GM23338 (cell line): ENCODE results near the gene ITGA7. TPM values are rescaled to one million over a fixed set of nuclear protein-coding genes. Genes with fewer than 3 reads are reported as not detected.

Experiments
- ATAC-seq: fragments of 200-7000 bp; cut with Tn5 transposase; 3 replicates; pipeline ENCODE4 v1.9.1; 2020
- DNase-seq: peaks from one replicate; pipeline ENCODE4 v3.0.0-alpha.2; 2015; ENCODE audit warnings: low spot score
- H2AFZ ChIP-seq: fragments of 200-600 bp; sonication (generic); 2 replicates; pipeline ENCODE4 v1.8.0; 2016; ENCODE audit warnings: antibody characterized with exemption, mild to moderate bottlenecking, moderate library complexity
- H3F3A ChIP-seq: fragments of 200-600 bp; sonication (generic); replicated peaks from 2 replicates; pipeline ENCODE4 v1.8.0; 2017; ENCODE audit warnings: antibody characterized with exemption, mixed run types, low read depth
- H3K27ac ChIP-seq: fragments of 200-600 bp; sonication (generic); 2 replicates; pipeline ENCODE4 v1.6.1; 2016; ENCODE audit warnings: low read depth
- H3K27me3 ChIP-seq: fragments of 200-600 bp; sonication (generic); 2 replicates; pipeline ENCODE4 v1.8.0; 2016; ENCODE audit warnings: mild to moderate bottlenecking, mixed run types, moderate library complexity; ENCODE audit not compliant: insufficient read depth
- H3K36me3 ChIP-seq: fragments of 200-600 bp; sonication (generic); 2 replicates; pipeline ENCODE4 v1.8.0; 2016; ENCODE audit warnings: mild to moderate bottlenecking; ENCODE audit not compliant: insufficient read depth
- H3K4me1 ChIP-seq: fragments of 200-600 bp; sonication (generic); 2 replicates; pipeline ENCODE4 v1.8.0; 2016; ENCODE audit warnings: mild to moderate bottlenecking, moderate library complexity; ENCODE audit not compliant: insufficient read depth
- H3K4me2 ChIP-seq: fragments of 200-600 bp; sonication (generic); 2 replicates; pipeline ENCODE4 v1.7.1; 2017; ENCODE audit warnings: mixed run types
- H3K4me3 ChIP-seq: fragments of 200-600 bp; sonication (generic); 2 replicates; pipeline ENCODE4 v1.6.1; 2016; ENCODE audit warnings: mixed run types
- H3K79me2 ChIP-seq: fragments of 200-600 bp; sonication (generic); replicated peaks from 2 replicates; pipeline ENCODE4 v1.8.0; 2017; ENCODE audit warnings: mild to moderate bottlenecking; ENCODE audit not compliant: insufficient read depth
- H3K9me2 ChIP-seq: fragments of 200-600 bp; sonication (generic); 2 replicates; pipeline ENCODE4 v1.8.0; 2017; ENCODE audit not compliant: insufficient read depth
- H4K20me1 ChIP-seq: fragments of 200-600 bp; sonication (generic); replicated peaks from 2 replicates; pipeline ENCODE4 v1.8.0; 2017; ENCODE audit warnings: mild to moderate bottlenecking; ENCODE audit not compliant: insufficient read depth
- H3K27ac Mint-ChIP-seq: 2 replicates; pipeline ENCODE4 v1.8.0; 2020; ENCODE audit warnings: inconsistent platforms, mild to moderate bottlenecking, moderate library complexity, mixed read lengths
- H3K27me3 Mint-ChIP-seq: 3 replicates; pipeline ENCODE4 v1.8.0; 2022; ENCODE audit warnings: low read depth, mild to moderate bottlenecking, moderate library complexity, mixed read lengths, inconsistent platforms; ENCODE audit not compliant: insufficient read depth, poor library complexity
- H3K36me3 Mint-ChIP-seq: 3 replicates; pipeline ENCODE4 v1.8.0; 2021; ENCODE audit warnings: low read depth, mild to moderate bottlenecking, inconsistent platforms, moderate library complexity, mixed read lengths
- H3K4me1 Mint-ChIP-seq: 3 replicates; pipeline ENCODE4 v1.8.0; 2020; ENCODE audit warnings: mild to moderate bottlenecking, inconsistent platforms, mixed read lengths
- H3K4me3 Mint-ChIP-seq: 3 replicates; pipeline ENCODE4 v1.8.0; 2021; ENCODE audit warnings: moderate library complexity, mild to moderate bottlenecking, inconsistent platforms, mixed read lengths
- H3K9me3 Mint-ChIP-seq: 3 replicates; pipeline ENCODE4 v1.8.0; 2020; ENCODE audit warnings: moderate library complexity, mild to moderate bottlenecking, inconsistent platforms, mixed read lengths
- CTCF ChIP-seq, 2 experiments: fragments of 200-600 bp in 1 of 2; sonication (generic) in 1 of 2; conservative IDR thresholded peaks; 2 replicates each; pipeline versions ENCODE4 v1.5.1 to v1.6.1; 2016 to 2017; ENCODE audit warnings: antibody characterized with exemption in 2 of 2, low read depth in 2 of 2, mild to moderate bottlenecking in 2 of 2, moderate library complexity in 1 of 2
- EZH2 ChIP-seq: fragments of 200-600 bp; sonication (generic); IDR thresholded peaks from one replicate; pipeline ENCODE4 v1.8.0; 2017; ENCODE audit warnings: antibody characterized with exemption, mild to moderate bottlenecking, low read depth; ENCODE audit not compliant: unreplicated experiment
- EZH2phosphoT487 ChIP-seq: fragments of 200-600 bp; sonication (generic); IDR thresholded peaks from one replicate; pipeline ENCODE4 v1.8.1; 2018; ENCODE audit warnings: antibody characterized with exemption; ENCODE audit not compliant: unreplicated experiment
- JUNB ChIP-seq: IDR thresholded peaks from one replicate; pipeline ENCODE4 v1.6.1; 2016; ENCODE audit warnings: antibody characterized with exemption; ENCODE audit not compliant: unreplicated experiment
- NANOG ChIP-seq: IDR thresholded peaks from 2 replicates; pipeline ENCODE4 v1.6.1; 2016; ENCODE audit warnings: antibody characterized with exemption, borderline replicate concordance
- REST ChIP-seq: IDR thresholded peaks from one replicate; pipeline ENCODE4 v1.6.1; 2018; ENCODE audit warnings: antibody characterized with exemption; ENCODE audit not compliant: unreplicated experiment
- STAT1 ChIP-seq: IDR thresholded peaks from one replicate; pipeline ENCODE4 v1.6.1; 2016; ENCODE audit warnings: antibody characterized with exemption; ENCODE audit not compliant: unreplicated experiment
- ZNF114 ChIP-seq: fragments of 250-450 bp; sonication (Bioruptor Pico); IDR thresholded peaks from 2 replicates; pipeline ENCODE4 v1.5.0; 2020; ENCODE audit warnings: mild to moderate bottlenecking, moderate library complexity
- ZNF331 ChIP-seq: fragments of 250-450 bp; sonication (Bioruptor Pico); IDR thresholded peaks from 2 replicates; pipeline ENCODE4 v1.5.0; 2020; ENCODE audit warnings: low read depth, mild to moderate bottlenecking, moderate library complexity
- polyA plus RNA-seq: library from polyadenylated mRNA; unstranded; fragments of >200 nt; fragmentation: Nextera tagmentation; extraction: Ambion mirVana; gene quantifications from 2 replicates; pipeline ENCODE4 v1.2.1, GENCODE V29; 2016
- total RNA-seq: library from RNA; depleted of rRNA; stranded (reverse); fragments of >200 nt; shearing (Covaris generic); gene quantifications from 2 replicates; pipeline ENCODE4 v1.2.3, GENCODE V29; 2014

Gene ITGA7
- total and polyA plus RNA-seq, 2 experiments from 2014 or later, result 20.0 to 49.1 TPM

GRCh38 chr12:55688716-55689655, 18.7 kb downstream of the ITGA7 start:
- TF ChIP-seq STAT1, result no peak
- TF ChIP-seq NANOG, result no peak
- no peak for TF ChIP-seq REST
- no peak for TF ChIP-seq EZH2phosphoT487
- no peak for TF ChIP-seq ZNF331 (CRISPR knock-in tag)
- TF ChIP-seq CTCF (conservative IDR thresholded peaks at IDR 0.05; ENCODE audit: low read depth in 2 of 2), result no peak
- no peak for TF ChIP-seq EZH2
- no peak for TF ChIP-seq ZNF114 (CRISPR knock-in tag)
- no peak for TF ChIP-seq JUNB
- DNase-seq, result no peak
- Histone ChIP-seq H3K4me1 (no peaks in the 10 kb centered on the region), H3K4me3 (no peak overlapping the region), H3F3A (no peaks in the 10 kb centered on the region), H4K20me1 (no peaks in the 10 kb centered on the region), H3K27me3 (no peaks in the 10 kb centered on the region), H3K9me2 (no peaks in the 10 kb centered on the region), H3K4me2 (no peak overlapping the region), H3K36me3 (no peaks in the 10 kb centered on the region; the same call in 1 of the 2 replicates), H3K27ac (no peak overlapping the region), H3K79me2 (no peaks in the 10 kb centered on the region), H2AFZ (no peak overlapping the region)
- Mint-ChIP-seq H3K4me3 (no peak overlapping the region), H3K27ac (no peak overlapping the region), H3K27me3 (peaks cover 22% of the 10 kb centered on the region), H3K4me1 (no peaks in the 10 kb centered on the region), H3K36me3 (peaks cover 33% of the 10 kb centered on the region), H3K9me3 (no peaks in the 10 kb centered on the region)
- no peak for ATAC-seq

- no peaks in the 10 kb centered on the region for H3K79me2 ChIP-seq
- no peak overlapping the region for H3K4me3 ChIP-seq
- H3K4me1 ChIP-seq, result no peaks in the 10 kb centered on the region
- peaks cover 26% of the 10 kb centered on the region for H3K36me3 Mint-ChIP-seq
- H3F3A ChIP-seq, result no peaks in the 10 kb centered on the region
- 0 out of 2 replicates have a peak, but pooled peaks cover 1% of the 10 kb centered on the region for H3K9me2 ChIP-seq
- H3K27ac ChIP-seq, result no peak overlapping the region
- no peaks in the 10 kb centered on the region; the same call in 1 of the 2 replicates for H3K36me3 ChIP-seq
- H3K4me2 ChIP-seq, result no peak overlapping the region
- no peaks in the 10 kb centered on the region for H3K9me3 Mint-ChIP-seq
- peaks cover 20% of the 10 kb centered on the region for H3K27me3 Mint-ChIP-seq
- no peaks in the 10 kb centered on the region for H4K20me1 ChIP-seq
- ATAC-seq, result no peak
- no peaks in the 10 kb centered on the region for H3K4me1 Mint-ChIP-seq
- no peak overlapping the region for H3K4me3 Mint-ChIP-seq
- no peak overlapping the region for H2AFZ ChIP-seq
- no peak overlapping the region for H3K27ac Mint-ChIP-seq
- TF ChIP-seq EZH2, result no peak
- DNase-seq, result no peak
- no peaks in the 10 kb centered on the region for H3K27me3 ChIP-seq
Observed at GRCh38 chr12:55687746-55688145, 20.0 kb downstream of the ITGA7 start.
